ENCODE data around the gene FAM117B.

DNA sequence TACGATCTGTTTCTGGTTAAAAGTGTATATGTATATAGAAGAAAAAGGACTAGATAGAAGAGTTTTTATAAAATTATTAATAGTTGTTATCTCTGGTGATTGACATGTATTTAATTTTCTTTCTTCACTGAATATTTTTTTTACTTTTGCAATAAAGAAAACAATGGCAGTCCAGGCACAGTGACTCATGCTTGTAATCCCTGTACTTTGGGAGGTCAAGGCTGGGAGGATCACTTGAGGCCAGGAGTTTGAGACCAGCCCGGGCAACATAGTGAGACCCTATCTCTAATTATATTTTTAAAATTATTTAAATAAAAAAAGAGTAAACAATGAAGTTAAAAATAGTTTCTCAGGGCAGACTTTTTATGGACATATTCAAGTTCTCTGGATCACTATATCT is 114.7 kb downstream of the FAM117B start:
- TF ChIP-seq POLR2A (IDR thresholded peaks at IDR 0.05): no peak
- TF ChIP-seq, protein P1, sequence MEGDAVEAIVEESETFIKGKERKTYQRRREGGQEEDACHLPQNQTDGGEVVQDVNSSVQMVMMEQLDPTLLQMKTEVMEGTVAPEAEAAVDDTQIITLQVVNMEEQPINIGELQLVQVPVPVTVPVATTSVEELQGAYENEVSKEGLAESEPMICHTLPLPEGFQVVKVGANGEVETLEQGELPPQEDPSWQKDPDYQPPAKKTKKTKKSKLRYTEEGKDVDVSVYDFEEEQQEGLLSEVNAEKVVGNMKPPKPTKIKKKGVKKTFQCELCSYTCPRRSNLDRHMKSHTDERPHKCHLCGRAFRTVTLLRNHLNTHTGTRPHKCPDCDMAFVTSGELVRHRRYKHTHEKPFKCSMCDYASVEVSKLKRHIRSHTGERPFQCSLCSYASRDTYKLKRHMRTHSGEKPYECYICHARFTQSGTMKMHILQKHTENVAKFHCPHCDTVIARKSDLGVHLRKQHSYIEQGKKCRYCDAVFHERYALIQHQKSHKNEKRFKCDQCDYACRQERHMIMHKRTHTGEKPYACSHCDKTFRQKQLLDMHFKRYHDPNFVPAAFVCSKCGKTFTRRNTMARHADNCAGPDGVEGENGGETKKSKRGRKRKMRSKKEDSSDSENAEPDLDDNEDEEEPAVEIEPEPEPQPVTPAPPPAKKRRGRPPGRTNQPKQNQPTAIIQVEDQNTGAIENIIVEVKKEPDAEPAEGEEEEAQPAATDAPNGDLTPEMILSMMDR (IDR thresholded peaks at IDR 0.05): no peak
